Neural progenitor cell (in vitro differentiated cells): ENCODE data around the gene CACNA1D.

Source experiments
- EZH2 ChIP-seq: fragments of 200-600 bp; sonication (generic); IDR thresholded peaks from 2 replicates; pipeline ENCODE4 v1.6.1; 2017; ENCODE audit warnings: antibody characterized with exemption, mild to moderate bottlenecking, moderate library complexity
- EZH2phosphoT487 ChIP-seq: fragments of 200-600 bp; sonication (generic); IDR thresholded peaks from 2 replicates; pipeline ENCODE4 v1.6.1; 2017; ENCODE audit warnings: antibody characterized with exemption
- TF ChIP-seq, protein P1 (sequence below): fragments of 200-600 bp; sonication (generic); IDR thresholded peaks from 2 replicates; pipeline ENCODE4 v1.5.1; 2017; ENCODE audit warnings: antibody characterized with exemption, mild to moderate bottlenecking

GRCh38 chr3:53800041-53800906 lies 305.9 kb downstream of the CACNA1D start:
- no peak for TF ChIP-seq EZH2
- TF ChIP-seq, protein P1, sequence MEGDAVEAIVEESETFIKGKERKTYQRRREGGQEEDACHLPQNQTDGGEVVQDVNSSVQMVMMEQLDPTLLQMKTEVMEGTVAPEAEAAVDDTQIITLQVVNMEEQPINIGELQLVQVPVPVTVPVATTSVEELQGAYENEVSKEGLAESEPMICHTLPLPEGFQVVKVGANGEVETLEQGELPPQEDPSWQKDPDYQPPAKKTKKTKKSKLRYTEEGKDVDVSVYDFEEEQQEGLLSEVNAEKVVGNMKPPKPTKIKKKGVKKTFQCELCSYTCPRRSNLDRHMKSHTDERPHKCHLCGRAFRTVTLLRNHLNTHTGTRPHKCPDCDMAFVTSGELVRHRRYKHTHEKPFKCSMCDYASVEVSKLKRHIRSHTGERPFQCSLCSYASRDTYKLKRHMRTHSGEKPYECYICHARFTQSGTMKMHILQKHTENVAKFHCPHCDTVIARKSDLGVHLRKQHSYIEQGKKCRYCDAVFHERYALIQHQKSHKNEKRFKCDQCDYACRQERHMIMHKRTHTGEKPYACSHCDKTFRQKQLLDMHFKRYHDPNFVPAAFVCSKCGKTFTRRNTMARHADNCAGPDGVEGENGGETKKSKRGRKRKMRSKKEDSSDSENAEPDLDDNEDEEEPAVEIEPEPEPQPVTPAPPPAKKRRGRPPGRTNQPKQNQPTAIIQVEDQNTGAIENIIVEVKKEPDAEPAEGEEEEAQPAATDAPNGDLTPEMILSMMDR = no peak
- TF ChIP-seq EZH2phosphoT487 = no peak
